Stromal cell of bone marrow (primary cell): Measurements from ENCODE around the gene RAE1.

Experiments used
- DNase-seq: peaks from one replicate; pipeline ENCODE4 v3.0.0-alpha.2; 2012; ENCODE audit warnings: low read depth

The RAE1 gene

GRCh38 chr20:57372157-57372556 is 21.1 kb downstream of the RAE1 start:
- DNase-seq, result no peak

GRCh38 chr20:57372581-57373350 is 21.7 kb downstream of the RAE1 start:
- no peak for DNase-seq

- no peak for DNase-seq
These were observed 23.4 kb downstream of the RAE1 start for GRCh38 chr20:57374343-57374930.

DNA sequence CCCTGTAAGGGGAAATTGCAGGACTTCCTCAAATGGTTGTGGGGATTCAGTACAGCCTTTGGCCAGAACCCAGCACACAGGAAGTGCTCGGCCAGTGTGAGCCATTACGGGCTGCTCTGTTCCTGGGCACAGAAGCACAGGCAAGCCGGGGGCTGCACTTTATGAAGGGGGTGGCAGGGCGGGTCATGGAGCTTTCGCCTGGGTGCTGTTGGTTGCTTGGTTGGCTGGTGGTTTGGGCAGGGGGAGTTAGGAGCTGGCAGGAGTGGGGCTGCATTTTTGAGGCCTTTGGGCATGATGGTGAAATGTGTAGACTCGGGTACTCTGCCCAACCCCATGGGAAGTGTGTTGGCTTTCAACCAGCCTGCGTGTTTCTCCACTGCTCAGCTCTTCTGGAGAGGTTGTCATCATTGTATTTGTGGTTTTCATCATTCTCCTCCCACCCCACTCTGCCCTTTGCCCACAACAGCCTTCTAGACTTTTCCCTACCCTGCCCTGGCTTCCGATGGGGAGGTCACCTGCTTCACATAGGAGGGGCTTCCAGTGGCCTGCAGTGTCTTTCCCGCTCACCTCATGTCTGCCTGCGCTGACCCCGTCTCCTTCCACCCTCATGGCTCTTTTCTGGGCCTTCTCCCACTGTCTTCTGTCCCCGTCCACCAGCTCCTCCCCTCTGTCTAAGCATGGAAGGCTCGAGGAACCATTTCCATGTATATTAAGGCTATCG is 24.0 kb downstream of the RAE1 start:
- DNase-seq, result peak; percentile 48

DNA sequence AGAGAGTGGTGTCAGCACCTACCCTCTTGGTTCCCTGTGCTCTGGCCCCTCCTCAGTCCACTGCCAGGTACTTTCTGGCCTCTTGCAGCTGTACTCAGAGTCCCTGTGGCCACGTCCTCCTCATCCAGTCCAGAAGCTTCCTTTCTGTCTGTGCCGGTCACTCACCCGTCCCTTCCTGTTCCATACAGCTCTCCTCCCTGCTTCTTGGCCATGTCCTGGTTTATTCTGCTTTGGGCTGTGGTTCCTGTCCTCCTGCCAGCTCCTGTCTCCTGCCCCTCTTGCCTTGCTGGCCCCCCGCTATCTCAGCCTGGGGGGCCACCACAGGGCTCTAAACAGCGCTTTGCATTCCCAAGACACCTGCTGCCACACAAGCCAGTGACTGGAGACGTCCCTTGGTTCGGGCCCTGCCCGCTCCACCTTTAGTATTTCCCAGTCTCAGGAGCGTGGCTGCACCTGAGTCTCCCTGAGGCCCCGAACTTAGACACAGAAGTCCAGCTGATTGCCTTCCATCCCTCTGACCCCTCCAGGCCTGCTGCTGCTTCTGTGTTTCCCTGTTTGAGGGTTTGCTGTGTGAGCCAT is 24.7 kb downstream of the RAE1 start:
- DNase-seq, result no peak

GRCh38 chr20:57377350-57377749 is 26.3 kb downstream of the RAE1 start:
- DNase-seq, result no peak

DNA sequence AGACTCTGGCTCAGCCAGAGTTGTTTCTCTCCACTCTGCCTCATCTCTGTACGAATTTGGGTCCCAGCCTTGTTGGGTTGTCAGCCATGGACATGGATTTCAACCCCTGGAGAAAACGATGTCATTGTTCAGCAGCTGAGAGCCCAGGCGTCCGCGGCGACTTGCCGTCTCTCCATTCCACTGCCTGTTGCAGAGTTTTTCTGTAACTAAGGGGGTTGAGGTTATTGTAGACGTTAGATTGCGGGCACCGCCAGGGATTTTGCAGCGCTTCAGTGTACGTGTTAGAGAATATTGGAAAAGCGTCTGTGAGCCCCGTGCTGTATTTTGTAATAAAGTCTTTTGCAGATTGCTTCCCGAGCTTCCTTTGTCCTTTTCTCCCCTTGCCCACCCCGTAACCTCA is 27.1 kb downstream of the RAE1 start:
- DNase-seq, result no peak

DNA sequence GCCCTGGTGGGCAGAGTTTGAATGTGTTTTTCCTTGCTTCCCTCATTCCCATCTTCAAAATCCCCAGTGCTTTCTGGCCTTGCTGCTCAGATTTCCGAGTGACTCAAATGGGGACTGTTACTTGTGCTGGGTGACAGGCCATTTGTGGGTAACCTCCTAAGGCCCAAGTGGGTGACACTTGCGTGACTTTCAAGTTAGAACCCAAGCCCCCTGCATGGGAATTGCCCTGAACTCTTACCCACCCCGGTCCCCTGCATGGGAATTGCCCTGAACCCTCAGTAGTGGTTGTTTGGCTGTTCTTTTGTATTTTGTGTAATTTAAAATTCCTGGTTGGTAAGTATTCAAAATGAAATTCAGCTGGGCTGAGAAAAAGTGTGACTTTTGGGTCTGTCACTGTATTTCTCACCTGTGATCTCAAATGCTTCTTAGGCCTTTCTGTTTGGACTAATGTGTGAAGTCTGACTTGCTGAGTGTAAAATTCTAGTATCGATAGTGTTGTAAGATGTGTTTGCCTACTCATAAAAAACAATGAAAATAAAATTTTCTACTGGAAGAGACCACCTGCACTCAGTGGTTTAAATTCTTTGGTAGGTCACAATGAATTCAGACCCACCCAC is 27.7 kb downstream of the RAE1 start:
- no peak for DNase-seq

- no peak for DNase-seq
These were observed 28.2 kb downstream of the RAE1 start for GRCh38 chr20:57379263-57379647.

GRCh38 chr20:57380081-57380750 is 29.2 kb downstream of the RAE1 start:
- DNase-seq, result no peak

DNA sequence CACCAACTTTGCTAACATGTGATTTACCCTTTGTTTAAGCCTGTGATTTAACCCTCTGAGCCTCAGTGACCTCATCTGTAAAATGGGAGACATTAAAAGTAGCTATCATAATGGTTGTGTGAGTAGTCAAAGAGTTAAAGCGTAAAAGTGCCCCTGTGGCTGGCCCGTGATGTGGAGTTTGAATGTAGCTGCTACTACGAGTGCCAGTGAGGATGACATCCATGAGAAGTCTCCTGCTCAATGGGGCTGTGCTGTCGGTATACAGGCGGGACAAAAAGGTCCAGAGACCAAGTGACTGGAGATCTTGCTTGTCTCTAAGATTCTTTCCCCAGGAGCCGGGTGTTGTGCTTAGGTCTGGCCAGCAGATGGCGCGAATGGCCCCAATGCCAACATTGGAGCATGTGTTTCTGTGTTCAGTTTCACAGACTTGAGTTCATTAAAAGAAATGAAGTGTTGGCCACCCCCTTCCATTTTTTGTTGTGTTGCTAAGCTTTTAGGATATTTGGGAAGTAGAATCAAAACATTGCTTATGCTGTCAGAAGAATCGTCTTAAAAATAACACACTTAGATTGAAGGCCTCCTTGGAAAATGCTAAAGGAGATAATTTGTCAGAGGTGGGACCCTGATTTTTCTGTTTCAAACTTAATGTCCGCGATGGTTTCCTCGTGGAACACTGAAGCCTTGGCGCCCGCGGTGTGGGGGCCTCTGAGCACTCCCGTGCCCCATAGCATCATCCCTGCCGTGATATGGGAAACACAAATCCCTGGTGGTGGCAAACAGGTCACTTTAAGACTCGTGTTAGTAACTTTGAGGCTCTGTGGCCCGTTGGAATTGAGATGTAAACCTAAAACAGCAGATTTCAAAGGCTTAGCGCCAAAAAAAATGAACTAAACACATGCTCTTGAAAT is 30.8 kb downstream of the RAE1 start:
- DNase-seq, result peak; percentile 36

- no peak for DNase-seq
These were observed 31.5 kb downstream of the RAE1 start for GRCh38 chr20:57382516-57382915.

DNA sequence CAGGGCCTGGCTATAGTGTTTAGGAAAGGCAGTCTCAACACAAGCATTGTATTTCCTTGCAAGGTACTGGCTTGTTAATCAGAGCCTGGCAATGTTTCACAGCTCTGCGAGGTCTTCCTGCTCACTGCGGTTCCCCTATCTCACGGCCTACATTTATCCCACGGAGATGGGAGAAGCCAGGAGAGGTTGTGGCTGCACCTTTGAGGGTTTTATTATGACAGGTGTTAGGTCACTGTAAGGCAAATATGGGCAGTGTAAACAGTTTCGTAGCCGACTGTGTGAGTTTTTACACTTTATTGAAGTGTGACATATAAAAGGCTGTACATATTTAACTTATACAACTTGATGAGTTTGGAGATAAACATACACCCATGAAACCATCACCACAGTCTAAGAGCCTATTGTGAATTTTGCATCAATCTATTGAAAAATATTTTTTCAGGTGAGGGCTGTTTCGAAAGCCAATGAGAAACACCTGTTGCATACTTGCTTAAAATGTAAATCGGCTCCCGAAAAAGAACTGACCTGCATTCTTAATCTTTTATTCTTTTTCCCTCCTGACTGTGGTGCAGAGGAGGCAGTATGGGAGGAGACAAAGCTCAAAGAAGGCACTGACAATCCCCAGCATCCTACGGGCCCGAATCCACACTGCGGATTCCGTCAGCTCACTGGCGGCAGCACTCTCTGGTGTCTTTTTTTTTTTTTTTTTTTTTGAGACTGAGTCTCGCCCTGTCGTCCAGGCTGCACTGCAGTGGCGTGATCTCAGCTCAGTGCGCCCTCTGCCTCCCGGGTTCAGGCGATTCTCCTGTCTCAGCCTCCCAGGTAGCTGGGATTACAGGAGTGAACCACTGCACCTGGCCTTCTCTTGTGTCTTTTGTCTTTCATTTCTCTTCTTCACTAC is 32.6 kb downstream of the RAE1 start:
- DNase-seq, result no peak

DNA sequence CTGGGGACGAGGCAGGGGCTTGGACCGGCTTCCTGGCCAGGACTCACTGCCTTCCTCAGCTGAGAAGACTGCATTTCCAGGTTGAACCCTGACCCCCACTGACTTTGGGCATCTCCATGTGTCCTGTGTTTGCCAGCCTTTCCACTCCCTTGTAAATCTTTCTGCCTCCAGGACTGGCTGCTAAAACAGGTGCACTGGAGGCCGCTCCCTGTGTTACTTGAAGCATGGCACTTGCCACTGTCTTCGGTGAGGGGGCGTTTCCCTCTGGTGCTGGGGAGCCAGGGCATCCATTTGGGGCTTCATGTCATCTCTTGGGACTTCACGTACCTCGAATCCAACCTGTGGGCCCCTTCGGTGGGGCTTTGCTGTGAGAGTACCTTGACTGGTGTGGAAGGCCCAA is 33.4 kb downstream of the RAE1 start:
- no peak for DNase-seq

- no peak for DNase-seq
These were observed 34.1 kb downstream of the RAE1 start for GRCh38 chr20:57384953-57385761.

GRCh38 chr20:57385940-57386339 is 34.9 kb downstream of the RAE1 start:
- no peak for DNase-seq

DNA sequence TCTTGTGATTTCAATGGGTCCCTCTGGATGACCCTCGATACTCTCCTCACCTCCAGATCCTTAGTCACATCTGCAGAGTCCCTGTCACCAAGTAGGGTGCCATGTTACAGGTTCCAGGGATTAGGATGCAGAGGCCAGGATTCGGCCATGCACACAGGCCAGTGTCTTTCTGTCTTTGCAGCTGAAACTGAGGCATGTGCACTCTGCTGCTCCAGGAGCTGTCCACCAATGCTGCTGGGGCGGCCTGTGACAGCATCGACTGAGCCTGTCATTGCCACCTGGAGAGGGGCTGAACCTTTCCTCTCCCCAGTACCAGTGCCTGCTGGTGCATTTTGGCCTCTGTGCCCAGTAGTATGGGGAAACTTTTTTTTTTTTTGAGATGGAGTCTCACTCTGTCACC is 35.7 kb downstream of the RAE1 start:
- DNase-seq, result no peak

GRCh38 chr20:57387463-57387862 is 36.4 kb downstream of the RAE1 start:
- DNase-seq, result no peak

GRCh38 chr20:57387945-57388371 is 36.9 kb downstream of the RAE1 start:
- DNase-seq, result no peak
